Heart left ventricle (tissue), 13 donors: ENCODE measurements around the gene MYO7A.

Source experiments
- CTCF ChIP-seq, 12 donors: fragments of 200-600 bp; sonication (generic) in 4 of 12; IDR thresholded peaks; one replicate each; pipeline versions ENCODE4 v1.5.0 to v1.8.0; 2018 to 2022; ENCODE audit warnings: antibody characterized with exemption in 12 of 12, mild to moderate bottlenecking in 5 of 12
- POLR2A ChIP-seq, 2 donors: fragments of 450-650 bp; IDR thresholded peaks; one replicate each; pipeline ENCODE4 v1.6.1; 2017; ENCODE audit warnings: antibody characterized with exemption in 2 of 2, mild to moderate bottlenecking in 2 of 2, moderate library complexity in 2 of 2
- donor health status: ischemic (EF 13 %, LVEDD 7.1; RV severe dilation, severe dysfunction).
- donor health status: DM: no; HTN: yes; CAD: no.
- donor health status: DM: no; HTN: no; CAD: no.
- donor health status: ischemic (EF 25% LVEDD 6.9; RV normal size, moderate dysfunction).
- donor health status: ischemic (EF 25% LVEDD 5.7; RV mildly dilated, moderate dysfunction).
- donor health status: ischemic (EF 35%, LVEDD 5.7; RV mildly dilated, moderate dysfunction).
- donor health status: nonischemic (EF 11% LVEDD 7.7; RV severe dilation, severe dysfunction).
- donor health status: DM: yes; HTN: yes; CAD: no.
- donor health status: PGD.
- donor health status: ischemic (EF 29% LVEDD 5.4; RV normal size, mild dysfunction).
- donor health status: nonischemic (EF 23%, LVEDD 6.1; RV moderate dilation, normal function).

DNA sequence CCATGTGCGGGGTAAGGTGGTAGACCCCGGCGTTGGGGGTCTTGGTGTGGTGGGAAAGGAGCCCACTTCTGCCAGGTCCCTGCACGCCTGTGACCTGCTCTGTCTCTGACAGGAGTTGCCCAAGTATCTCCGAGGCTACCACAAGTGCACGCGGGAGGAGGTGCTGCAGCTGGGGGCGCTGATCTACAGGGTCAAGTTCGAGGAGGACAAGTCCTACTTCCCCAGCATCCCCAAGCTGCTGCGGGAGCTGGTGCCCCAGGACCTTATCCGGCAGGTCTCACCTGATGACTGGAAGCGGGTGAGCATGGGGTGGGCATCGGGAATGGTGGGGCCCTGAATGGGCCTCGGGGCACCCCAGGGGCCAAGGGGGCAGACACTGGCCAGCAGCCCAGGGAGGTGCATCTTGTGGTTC is 83.0 kb downstream of the MYO7A start:
- TF ChIP-seq CTCF (IDR thresholded peaks at IDR 0.05) (no peak), POLR2A (IDR thresholded peaks at IDR 0.05) (no peak)
